ENCODE measurements around the gene THOP1. TPM values are rescaled to one million over a fixed set of nuclear protein-coding genes. Genes with fewer than 3 reads are reported as not detected.

THOP1 gene
- total RNA-seq, 1 donor from 2014 or later: 40.4 TPM

GRCh38 chr19:2804156-2805004, 19.1 kb downstream of the THOP1 start:
- no peak for DNase-seq

GRCh38 chr19:2805261-2805900, 20.1 kb downstream of the THOP1 start:
- no peak for DNase-seq

- DNase-seq: no peak
These were observed 20.8 kb downstream of the THOP1 start for GRCh38 chr19:2805991-2806649.

- no peak for DNase-seq
These were observed 21.6 kb downstream of the THOP1 start for GRCh38 chr19:2806736-2807378.

GRCh38 chr19:2807379-2808128, 22.3 kb downstream of the THOP1 start:
- no peak for DNase-seq

GRCh38 chr19:2808129-2808941, 23.0 kb downstream of the THOP1 start:
- DNase-seq: no peak

GRCh38 chr19:2809387-2810140, 24.3 kb downstream of the THOP1 start:
- DNase-seq: no peak

- no peak for DNase-seq
These were observed 25.1 kb downstream of the THOP1 start for GRCh38 chr19:2810141-2811091.

GRCh38 chr19:2811221-2811722, 26.0 kb downstream of the THOP1 start:
- no peak for DNase-seq

- DNase-seq: no peak
These were observed 26.6 kb downstream of the THOP1 start for GRCh38 chr19:2811735-2812413.

GRCh38 chr19:2812414-2813234, 27.3 kb downstream of the THOP1 start:
- no peak for DNase-seq

- no peak for DNase-seq
These were observed 28.2 kb downstream of the THOP1 start for GRCh38 chr19:2813235-2814160.

- DNase-seq: no peak
These were observed 29.1 kb downstream of the THOP1 start for GRCh38 chr19:2814426-2814825.

GRCh38 chr19:2815191-2815614, 29.9 kb downstream of the THOP1 start:
- no peak for DNase-seq

- DNase-seq: no peak
These were observed 30.6 kb downstream of the THOP1 start for GRCh38 chr19:2815923-2816322.

GRCh38 chr19:2816641-2817040, 31.3 kb downstream of the THOP1 start:
- no peak for DNase-seq

All from occipital lobe (tissue), 2 donors.